Measurements from ENCODE around the gene CENPP. TPM values are rescaled to one million over a fixed set of nuclear protein-coding genes. Genes with fewer than 3 reads are reported as not detected.

Gene CENPP
- 6.6 TPM for total RNA-seq

DNA sequence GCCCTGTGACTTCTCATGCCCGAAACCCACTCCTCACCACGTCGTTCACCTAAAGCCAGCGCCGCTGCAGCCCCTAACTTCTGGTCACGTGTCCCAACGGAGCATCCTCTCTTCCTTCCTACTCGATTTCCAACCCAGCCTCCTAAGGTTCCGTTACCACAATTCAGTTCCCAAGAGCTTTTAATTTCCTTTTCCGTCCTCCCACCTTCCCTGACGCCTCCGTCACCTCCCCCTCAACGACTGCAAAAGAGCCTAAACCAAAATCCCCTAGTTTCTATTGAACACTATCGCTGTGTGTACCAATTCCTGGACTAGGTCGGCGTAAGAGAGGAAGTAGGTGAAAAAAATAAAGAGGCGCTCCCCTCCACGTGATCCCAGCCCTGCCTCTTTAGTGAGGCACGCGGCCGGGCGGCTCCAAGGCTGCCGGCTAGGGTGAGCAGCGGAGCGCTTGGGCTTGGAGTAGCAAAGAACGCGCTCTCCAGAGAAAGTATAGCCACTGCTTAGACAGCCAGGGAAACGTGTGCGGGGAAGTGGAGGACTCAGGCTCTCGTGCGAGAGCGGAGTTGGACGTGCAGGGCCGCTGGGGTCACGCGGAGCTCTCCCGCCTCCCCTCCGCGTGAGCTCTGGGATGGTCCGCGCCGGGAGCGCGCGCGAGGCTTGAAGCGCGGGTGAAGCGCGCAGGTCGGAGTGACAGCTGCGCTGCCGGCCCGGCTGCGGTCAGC, at the start of gene CENPP, which contains the start of gene NOL8:
Gene CENPP, plus strand, starts transcription at position 685 of the 722 bp plus-strand sequence.
Gene NOL8, minus strand, starts transcription at position 82 of the 722 bp plus-strand sequence. CDS start 1,189 bp downstream, outside the sequence.

DNA sequence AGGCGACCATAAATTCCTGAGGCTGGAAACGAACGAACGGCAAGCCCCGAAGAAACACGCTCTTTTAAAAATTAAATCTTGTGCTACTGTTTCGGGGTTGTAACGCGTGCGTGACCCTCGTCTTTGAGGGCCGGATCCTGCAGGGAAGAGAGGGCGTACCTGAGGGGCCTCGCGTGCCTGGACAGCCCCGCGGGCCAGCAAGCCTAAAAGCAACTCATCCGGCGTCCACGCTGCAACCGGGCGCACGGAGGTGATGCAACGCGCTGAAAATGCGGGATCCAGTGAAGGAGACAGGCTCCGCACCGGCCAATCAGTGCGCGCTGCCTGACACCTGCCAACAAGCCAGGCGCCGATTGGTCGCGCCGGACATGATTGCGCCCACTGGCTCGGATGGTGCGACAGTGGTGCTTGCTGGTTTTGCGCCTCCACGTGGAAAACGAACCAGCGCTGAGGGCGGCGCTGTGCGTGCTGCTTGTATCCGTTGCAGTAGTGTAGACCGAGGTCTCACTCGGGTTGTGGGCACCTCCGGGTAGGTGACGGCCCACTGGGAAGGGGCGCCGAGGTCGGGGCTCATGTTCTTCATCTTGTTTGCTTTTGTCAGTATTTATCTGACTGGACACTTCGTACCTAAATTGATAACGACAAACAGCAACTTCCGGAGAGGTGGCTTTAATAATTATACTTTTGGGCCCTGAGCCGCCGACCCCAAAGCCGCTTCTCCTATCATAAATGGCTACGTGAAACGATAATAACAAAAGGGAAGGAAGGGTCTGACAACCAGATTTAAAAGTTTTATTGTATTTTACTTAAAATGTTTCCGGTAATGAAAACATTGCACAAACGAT, 32.1 kb upstream of the CENPP start, which contains the start of gene IARS1:
Gene IARS1, minus strand, starts transcription at position 246 of the 845 bp plus-strand sequence. CDS start 4,278 bp downstream, outside the sequence.

DNA sequence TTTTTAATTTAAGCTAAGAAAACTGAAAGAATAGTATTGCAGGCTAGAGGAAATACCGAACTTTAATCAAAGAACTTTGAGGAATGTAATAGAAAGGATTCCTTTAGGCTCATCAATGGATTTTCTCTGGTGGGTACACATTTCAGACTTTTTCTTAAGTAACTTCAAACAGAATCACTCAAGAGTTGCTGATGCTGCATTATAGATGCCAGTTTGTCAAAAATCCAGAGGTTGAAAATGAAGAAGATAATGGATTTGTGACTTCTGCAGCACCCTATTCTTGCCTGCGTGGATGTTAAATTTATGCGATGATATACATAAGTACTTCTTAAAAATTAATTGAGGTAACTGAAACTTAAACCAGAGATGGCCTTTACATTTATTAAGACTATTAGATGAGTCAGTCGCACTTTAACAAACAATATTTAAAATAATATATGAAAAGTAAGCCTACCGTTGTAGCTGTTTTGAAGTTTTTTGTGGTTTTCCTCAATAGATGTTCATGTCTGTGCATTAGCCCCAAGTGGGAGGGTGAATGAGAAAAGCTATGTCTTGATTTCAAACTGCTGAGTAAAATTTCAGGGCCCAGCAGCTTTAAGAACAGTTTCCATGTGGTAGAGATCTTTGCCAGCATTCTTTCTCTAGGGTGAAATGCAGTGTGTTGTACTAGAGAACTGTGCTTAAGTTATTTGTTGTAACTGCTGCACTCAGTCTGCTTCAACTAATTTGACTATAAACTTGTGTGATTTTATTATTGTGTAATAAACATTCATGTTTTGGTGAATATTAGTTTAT, 78.5 kb downstream of the CENPP start, which contains the start of gene OGN:
Gene OGN, minus strand, starts transcription at position 537 of the 795 bp plus-strand sequence. CDS start 1,171 bp downstream, outside the sequence.

DNA sequence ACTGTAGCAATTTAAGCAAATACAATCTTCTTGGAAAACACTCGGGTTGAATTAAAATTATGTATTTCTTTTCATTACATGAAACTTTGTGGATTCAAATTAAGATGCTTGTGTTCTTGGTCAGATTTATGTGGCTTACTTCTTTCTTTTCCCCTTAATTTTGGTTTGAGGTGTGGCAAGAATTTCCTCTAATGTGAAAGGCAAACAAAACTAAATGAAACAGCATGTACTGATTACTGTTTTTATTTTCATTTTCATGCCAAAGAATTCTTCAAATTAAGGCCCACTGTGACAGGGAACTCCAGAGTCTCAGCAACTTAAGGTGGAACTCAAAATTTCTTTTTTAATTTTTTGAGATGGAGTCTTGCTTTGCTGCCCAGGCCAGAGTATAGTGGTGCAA, 98.6 kb downstream of the CENPP start, which contains the start of gene OMD:
Gene OMD, minus strand, starts transcription at position 132 of the 400 bp plus-strand sequence. CDS start 6,913 bp downstream, outside the sequence.

DNA sequence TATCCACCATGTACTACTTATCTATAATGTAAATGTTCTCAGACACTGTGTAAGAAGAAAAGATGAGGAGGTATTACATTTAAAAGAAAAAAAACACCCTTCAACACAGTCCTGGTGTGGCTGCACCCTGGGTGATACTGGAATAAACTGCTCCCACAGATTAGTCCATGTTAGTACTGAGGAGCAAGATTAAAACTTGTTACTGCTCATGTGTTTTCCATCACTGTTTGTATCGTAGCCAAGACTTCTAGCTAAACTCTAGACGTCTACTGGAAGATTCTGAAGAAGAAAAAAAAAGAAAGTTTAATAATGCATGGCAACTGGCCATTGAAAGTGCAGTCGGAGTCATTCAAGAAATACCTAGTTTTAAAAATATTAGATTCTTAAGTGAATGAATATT, 156.6 kb downstream of the CENPP start, which contains the start of gene ASPN:
Gene ASPN, minus strand, starts transcription at position 178 of the 400 bp plus-strand sequence.

DNA sequence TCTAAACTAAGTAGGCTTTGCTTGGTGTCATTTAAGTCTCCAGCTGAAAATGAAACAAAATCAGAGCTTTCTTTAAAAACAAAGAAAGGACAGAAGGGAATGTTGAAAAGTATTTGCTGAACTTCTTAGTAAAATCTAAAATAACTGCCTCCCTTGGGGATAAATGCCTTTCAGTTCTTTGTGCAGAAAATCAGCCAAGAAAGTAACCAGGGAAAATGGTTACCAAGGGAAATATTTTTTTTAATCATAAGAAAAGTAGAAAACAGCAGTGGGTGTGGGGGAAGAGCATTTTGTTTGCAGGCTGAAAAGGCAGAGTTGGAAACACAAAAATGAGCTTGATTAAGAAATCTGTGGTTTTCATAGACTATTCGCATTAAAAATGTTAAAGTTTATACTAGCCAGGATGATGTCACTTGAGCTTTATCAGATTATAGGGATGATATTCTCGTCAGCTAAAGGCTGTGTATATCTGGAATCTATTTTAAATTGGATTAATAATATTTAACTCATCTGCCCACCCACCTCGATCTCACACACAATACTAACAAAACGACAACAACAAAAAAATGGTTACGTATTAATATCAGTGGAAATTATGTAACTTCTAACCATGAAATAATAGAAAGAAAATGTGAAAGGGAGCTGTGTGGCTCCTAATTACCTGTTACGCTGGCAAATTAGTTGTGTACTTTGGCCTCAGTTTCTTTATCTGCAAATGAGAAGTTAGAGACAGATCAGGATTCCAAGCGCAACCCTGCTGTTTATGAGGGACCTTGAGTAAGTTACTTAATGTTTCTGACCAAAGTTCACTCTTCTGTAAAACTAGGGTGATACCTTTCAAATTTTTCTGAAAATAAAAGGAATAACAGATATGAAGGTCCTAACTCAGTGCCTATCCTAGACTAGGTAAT, 210.4 kb downstream of the CENPP start, which contains the start of gene ECM2:
Gene ECM2, minus strand, starts transcription at position 51 of the 911 bp plus-strand sequence. CDS start 13,124 bp downstream, outside the sequence.

Small RNAs within 50 kb of the gene (small RNA-seq; reads per million reads assigned to genes)
- gene AL157827.1 (ENCODE audit: low replicate concordance): not detected
- gene MIR3651 (ENCODE audit: low replicate concordance): not detected
- not detected for gene MIR4670 (ENCODE audit: low replicate concordance)
- 0.19 reads per million for gene SNORA84 (ENCODE audit: low replicate concordance)

Other genes starting within 250 kb of the CENPP start
- 75.7 TPM for gene SPTLC1, start 210.5 kb upstream of the CENPP start, total RNA-seq
- gene IARS1, start 32.3 kb upstream of the CENPP start, total RNA-seq: 137 TPM
- gene NOL8, start 603 bp upstream of the CENPP start, total RNA-seq: 18.5 TPM
- gene OGN, start 78.6 kb downstream of the CENPP start, total RNA-seq: 46.5 TPM
- 4.1 TPM for gene OMD, start 98.5 kb downstream of the CENPP start, total RNA-seq
- gene ASPN, start 156.6 kb downstream of the CENPP start, total RNA-seq: 33.7 TPM
- gene ECM2, start 210.0 kb downstream of the CENPP start, total RNA-seq: 28.6 TPM

Data from metanephros (tissue), 2 donors.